GM19240 (cell line): ENCODE measurements around the gene CDC34.

Experiments used
- DNase-seq: peaks from one replicate; pipeline ENCODE4 v3.0.0; 2011; ENCODE audit warnings: low spot score; ENCODE audit not compliant: insufficient read length

CDC34 gene

GRCh38 chr19:519449-519865 lies 12.1 kb upstream of the CDC34 start:
- no peak for DNase-seq

- no peak for DNase-seq
Measured at GRCh38 chr19:522726-523125, 8.8 kb upstream of the CDC34 start.

GRCh38 chr19:524062-524674 lies 7.4 kb upstream of the CDC34 start:
- DNase-seq, result no peak

GRCh38 chr19:525029-525428 lies 6.5 kb upstream of the CDC34 start:
- DNase-seq, result no peak

- DNase-seq, result no peak
Measured at GRCh38 chr19:525857-526419, 5.6 kb upstream of the CDC34 start.

- no peak for DNase-seq
Measured at GRCh38 chr19:530134-531008, 1.2 kb upstream of the CDC34 start.

GRCh38 chr19:531009-531752 lies 379 bp upstream of the CDC34 start:
- peak; percentile 98 for DNase-seq

- DNase-seq, result no peak
Measured at GRCh38 chr19:532561-533363, 1.2 kb downstream of the CDC34 start.

GRCh38 chr19:533364-534058 lies 2.0 kb downstream of the CDC34 start:
- DNase-seq, result no peak

GRCh38 chr19:534088-534487 lies 2.5 kb downstream of the CDC34 start:
- DNase-seq, result no peak

GRCh38 chr19:535017-535835 lies 3.7 kb downstream of the CDC34 start:
- no peak for DNase-seq

- DNase-seq, result no peak
Measured at GRCh38 chr19:536031-536880, 4.7 kb downstream of the CDC34 start.

- DNase-seq, result no peak
Measured at GRCh38 chr19:536881-537404, 5.4 kb downstream of the CDC34 start.

- DNase-seq, result no peak
Measured at GRCh38 chr19:538641-539428, 7.3 kb downstream of the CDC34 start.

GRCh38 chr19:539429-540030 lies 8.0 kb downstream of the CDC34 start:
- no peak for DNase-seq

GRCh38 chr19:540867-541637 lies 9.5 kb downstream of the CDC34 start:
- no peak for DNase-seq
